SH-SY5Y (cell line): ENCODE results near the gene ANKMY2.

Experiments used
- GATA2 ChIP-seq: IDR thresholded peaks from 2 replicates; pipeline ENCODE4 v1.6.1; 2011; ENCODE audit warnings: mild to moderate bottlenecking, low read depth, low read length
- GATA3 ChIP-seq: IDR thresholded peaks from 2 replicates; pipeline ENCODE4 v1.6.1; 2011; ENCODE audit warnings: low read depth, mild to moderate bottlenecking, low read length, moderate library complexity

- no peak for TF ChIP-seq GATA3
- TF ChIP-seq GATA2: no peak
Observed at GRCh38 chr7:16675277-16675676, 29.7 kb upstream of the ANKMY2 start.
